GM18526 (cell line): Measurements from ENCODE around the gene TIMM8B.

Source experiments
- POLR2A ChIP-seq: IDR thresholded peaks from 3 replicates; pipeline ENCODE4 v1.6.1; 2011; ENCODE audit not compliant: insufficient read length; ENCODE audit errors: extremely low read depth

The TIMM8B gene

DNA sequence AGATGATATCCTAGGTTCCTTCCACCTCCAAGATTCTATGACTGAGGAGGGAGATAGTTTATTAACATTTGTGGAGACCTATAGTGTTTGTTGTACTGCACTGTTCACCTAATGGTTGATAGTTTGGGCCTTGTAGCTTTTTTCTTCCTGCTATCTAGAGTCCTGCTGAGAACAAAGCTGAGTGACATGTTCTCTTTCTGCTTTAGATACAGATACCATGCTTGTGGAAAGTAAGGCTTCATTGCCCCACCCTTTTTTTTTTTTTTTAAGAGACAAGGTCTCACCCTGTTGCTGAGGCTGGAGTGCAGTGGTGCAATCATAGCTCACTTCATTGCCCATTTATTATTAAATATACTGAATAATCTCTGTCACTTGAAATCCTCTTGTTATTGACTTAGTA is 49.0 kb downstream of the TIMM8B start:
- TF ChIP-seq POLR2A = no peak
